HG02759 (cell line): ENCODE results near the gene LBH.
A peak's percentile ranks its signal among the peaks of the same experiment; 100 is the strongest.

Source experiments
- ATAC-seq: cut with Tn5 transposase; IDR thresholded peaks from one replicate; pipeline ENCODE4 v1.9.1; 2021; ENCODE audit warnings: mild to moderate bottlenecking, moderate library complexity; ENCODE audit not compliant: unreplicated experiment

The LBH gene

GRCh38 chr2:30234180-30234971 lies 3.0 kb downstream of the LBH start:
- no peak for ATAC-seq

DNA sequence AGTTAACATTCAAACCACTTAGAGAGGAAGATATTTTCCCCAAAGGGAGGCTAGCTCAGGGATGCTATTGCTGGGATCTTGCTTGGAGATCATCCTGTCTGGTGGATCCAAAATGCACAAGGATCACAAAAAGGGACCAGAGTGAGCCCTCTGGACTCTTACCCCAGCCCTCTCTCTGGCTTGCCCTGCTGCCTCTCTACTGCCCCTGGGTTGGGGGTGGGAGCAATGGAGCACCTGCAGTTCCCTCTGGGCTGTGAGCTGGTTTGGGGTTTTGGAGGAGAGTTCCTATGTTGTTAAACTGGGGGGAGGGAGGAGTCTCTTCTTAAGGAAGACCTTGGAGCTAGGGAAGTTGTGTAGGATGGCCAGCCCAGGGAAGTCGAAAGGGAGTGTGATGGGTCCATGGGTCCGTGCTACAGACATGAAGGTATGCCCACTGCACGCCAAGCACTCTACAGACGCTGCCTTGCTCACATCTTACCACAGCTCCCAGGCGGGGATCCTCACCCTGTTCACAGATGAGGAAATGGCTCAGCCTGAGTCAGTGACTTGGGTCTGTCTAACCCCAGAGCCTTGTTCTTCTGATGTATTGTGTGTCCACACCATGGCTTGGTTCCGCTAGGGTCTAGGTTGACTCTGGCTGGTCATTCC lies 3.8 kb downstream of the LBH start:
- ATAC-seq: no peak

DNA sequence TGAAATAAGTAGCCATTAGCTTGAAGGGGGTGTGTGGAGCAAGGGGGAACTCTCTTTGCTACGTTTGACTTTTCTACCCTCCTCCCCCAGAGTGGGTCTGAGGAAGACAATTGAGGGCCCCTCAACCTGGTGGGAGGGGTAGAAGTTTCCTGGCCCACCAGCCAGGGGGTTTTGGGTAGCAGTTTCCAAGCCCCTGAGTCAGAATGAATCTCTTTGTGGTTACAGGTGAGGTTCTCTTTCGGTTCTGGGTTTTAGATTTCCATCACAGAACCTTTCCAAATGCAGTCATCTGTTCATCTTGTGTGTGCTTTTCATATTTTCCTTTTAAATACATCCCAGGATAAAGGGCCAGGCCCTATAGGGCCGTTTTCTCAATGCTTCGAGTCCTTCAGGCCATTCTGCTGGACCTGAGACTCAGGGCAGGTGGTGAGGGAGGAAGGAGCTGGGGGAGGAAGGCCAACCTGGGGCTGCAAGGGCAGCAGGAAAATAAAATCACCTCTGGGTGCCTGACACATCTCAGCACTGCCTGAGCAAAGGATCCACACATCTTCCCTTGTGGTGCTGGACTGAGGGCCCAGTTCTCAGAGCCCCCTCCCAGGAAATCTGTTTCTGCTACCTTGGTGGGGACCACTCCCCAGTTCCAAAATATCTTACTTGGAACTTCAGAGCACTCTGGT lies 4.7 kb downstream of the LBH start:
- ATAC-seq: no peak

GRCh38 chr2:30236591-30237238 lies 5.4 kb downstream of the LBH start:
- ATAC-seq: no peak

DNA sequence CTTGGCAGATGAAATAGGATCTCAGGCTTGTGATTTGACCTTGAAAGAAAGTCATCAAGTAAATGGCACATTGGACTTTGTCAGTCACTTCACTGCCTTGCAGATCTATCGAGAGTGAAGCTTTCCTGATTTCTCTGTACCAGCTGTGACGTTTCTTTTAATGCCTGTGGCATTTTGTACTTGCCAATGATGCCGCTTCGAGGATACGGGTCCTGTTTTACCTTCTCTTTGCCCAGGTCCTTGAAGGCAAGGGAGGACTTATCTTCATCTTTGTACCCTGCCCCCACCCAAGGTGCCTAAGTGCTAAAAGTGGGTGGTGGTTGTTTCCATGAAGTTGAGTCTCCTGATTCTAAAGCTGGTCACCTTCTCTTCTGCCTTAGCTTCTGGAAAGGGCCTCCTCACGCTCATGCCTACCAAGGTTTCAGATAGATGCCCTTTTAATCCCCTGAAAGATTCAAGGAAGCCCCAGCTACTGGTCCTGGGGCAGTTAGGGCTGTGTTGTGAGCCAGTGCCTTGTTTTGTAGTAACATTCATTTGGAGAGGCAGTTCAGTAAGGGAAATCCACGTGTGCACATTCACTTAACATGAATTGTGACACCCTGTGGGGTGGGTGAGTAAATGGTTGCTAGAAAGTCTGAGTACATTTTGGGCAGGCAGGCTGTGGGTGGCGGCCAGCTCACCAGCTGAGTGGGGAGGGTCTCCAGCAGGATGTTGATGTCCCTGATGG lies 6.1 kb downstream of the LBH start:
- ATAC-seq: no peak

- no peak for ATAC-seq
Measured at GRCh38 chr2:30237966-30238800, 6.8 kb downstream of the LBH start.

DNA sequence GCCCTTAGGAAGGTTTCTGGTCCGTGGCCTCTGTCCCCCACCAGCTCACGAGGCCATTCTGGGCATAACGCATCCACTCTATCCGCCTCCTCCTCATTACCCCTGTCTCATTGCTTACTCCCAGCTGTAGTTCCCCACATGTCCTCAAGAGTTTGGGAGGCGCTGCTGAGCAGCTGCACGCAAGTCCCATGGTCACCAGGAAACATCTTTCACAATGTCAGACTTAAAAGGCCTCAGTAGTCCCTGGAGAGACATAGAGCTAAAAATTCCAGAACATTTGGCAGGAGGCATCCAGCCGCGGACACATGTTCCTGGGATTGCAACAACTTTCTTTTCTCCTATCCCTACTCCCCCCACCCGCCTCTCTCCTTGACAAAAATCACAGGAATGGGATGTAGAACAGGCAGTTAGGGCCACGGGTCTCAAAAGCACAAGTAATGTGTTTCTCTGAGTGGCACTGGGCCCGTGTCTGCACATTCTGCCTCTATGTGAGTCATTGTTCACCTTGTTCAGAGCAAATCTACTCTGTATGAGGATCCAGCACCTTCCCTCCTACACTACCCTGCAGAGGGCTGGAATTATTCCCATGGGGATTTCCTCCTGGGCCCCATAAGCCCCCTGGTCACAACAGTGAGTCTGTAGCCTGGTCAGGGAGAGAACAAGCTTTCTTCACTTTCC lies 8.1 kb downstream of the LBH start:
- peak; percentile 44 for ATAC-seq

DNA sequence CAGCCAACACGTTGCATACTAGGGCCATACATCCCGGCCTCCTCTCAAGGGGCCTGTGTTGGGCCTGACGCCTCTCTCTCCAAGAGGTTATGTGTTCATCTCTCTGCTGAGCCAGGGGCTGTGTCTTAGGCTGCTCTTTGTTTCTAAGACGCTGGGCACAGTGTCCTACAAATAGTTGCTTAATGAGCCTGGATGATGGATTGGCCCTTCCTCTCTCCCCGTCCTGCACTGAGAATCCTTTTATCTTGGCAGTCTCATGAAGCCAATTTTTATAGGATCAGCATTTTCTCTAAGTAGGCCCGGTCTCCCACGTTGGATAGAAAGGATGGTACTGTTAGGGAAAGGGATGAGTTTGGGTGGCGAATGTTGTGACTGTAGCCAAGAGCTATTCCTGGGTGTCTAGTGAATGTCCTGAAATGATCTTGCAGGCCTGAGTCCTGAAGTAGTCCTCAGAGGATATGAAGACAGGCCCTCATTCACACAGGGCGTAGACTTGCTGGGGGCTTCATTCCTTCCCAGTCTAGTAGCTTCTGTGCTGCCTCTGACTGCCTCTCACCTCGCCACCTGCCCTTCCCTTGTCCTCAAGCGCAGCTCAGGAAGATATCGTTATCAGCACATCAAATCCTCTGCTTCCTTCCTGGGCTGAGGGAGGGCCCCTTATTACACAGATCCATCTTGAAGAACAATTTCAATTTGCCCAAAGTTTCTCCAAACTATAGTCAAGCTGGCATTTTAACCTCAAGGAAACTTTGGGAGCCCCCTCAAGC lies 8.8 kb downstream of the LBH start:
- ATAC-seq: no peak

DNA sequence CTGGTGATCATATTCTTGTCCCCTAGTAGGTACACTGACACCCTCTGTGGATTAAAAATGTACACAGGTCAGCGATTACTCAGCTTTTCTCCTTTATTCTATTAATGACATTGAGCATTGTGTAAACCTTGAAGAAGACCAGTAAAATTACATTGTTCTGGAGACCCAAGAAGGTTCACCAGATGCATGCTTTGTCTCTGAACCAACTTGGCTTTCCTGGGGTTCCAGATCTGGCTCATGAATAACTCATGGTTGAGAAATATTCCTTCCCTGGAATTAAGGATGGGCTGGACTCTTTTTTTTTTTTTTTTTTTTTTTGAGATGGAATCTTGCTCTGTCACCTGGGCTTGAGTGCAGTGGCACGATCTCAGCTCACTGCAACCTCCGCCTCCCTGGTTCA lies 11.9 kb downstream of the LBH start:
- no peak for ATAC-seq

DNA sequence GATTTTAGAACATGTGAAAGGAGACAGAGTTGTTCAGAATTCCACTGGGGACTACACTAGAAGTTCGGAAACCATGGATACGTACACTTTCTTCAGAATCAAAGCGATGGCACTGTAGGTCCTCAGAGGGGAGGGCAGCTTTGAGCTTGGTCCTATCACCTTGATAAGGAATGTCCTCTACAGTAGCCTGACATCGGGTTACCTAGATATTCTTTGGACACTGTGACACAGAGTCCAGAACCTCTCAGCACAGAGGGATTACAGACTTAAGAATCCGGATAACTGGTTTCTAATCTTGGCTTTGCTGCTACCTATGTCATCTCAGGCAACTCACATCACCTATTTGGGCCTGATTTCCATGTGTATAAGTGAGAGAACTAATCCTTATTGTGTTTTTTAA lies 14.0 kb downstream of the LBH start:
- no peak for ATAC-seq

DNA sequence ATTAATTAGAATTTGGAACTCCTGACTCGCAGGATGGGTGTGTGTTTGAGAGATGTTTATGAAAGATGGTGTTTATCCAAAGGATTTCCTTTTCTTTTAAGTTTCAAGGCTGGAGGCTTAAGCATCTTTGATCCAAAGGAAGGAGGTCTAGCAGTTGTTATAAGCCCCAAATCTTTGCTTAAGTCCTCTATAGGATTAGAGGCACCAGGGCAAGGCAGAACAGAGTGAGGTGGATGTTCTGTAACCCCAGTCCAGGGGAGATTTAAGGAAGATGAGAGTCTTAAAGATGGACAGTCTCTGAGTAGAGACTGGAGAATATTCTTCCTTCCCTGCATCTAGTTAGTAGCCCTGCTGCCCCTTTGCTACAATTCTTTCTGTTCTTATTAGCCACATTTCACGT lies 17.5 kb downstream of the LBH start:
- ATAC-seq: no peak

DNA sequence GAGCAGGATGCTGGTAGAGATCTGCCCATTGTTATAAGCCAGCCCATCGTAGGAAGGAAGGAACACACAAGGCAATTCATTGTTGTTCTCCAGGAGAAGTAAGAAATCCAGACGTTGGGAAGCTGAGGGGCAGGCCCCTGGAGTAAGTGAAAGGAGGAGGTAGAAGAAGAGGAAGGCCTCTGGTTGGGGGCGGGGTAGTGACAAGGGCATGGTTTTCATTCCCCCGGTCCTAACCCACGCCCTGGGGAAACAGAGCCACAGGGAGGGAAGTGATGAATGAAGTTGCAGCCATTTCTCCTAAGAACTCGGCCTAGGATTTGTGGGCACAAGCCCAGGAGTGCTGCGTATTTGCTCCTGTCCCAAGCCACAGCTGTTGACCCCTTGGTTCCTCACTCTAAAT lies 18.0 kb downstream of the LBH start:
- no peak for ATAC-seq

- no peak for ATAC-seq
Measured at GRCh38 chr2:30250421-30250820, 19.1 kb downstream of the LBH start.

GRCh38 chr2:30252723-30253701 lies 21.7 kb downstream of the LBH start:
- no peak for ATAC-seq

DNA sequence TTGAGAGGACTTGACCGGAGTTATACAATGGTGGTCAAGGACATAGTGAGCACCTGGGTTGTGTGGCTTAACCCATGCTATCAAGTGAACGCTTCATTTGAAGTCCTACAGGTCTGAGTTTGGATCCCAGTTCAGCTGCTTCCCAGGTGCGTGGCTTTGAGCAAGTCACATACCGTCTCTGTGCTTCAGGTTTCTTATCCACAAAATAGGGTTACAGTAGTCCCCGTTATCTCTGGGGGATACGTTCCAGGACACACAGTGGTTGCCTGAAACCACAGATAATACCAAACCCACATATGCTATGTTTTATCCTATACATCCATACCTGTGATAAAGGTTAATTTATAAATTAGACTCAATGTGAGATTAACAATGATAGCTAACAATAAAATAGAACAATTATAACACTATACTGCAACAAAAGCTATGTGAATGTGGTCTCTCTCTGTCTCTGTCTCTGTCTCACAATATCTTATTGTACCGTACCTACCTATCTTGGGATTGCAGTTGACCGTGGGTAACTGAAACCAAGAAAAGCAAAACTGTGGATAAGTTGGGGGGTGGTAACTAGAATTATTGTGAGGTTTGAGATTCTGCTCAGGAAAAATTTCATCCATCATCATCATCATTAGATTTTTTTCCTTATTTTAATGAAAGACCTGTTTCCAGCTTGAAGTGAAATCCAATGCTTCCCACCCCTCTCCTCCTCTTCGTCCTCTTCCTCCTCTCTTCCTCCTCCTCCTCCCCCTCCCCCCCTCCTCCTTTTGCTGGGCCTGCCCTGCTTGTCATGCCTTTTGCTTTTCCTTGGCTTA lies 22.7 kb downstream of the LBH start:
- ATAC-seq: no peak

- no peak for ATAC-seq
Measured at GRCh38 chr2:30254685-30255001, 23.3 kb downstream of the LBH start.

- no peak for ATAC-seq
Measured at GRCh38 chr2:30255026-30255425, 23.7 kb downstream of the LBH start.
